PFSK-1 (cell line): ENCODE data around the gene STAP2.

Experiments
- FOXP2 ChIP-seq: optimal IDR thresholded peaks from 2 replicates; pipeline ENCODE3; 2011; ENCODE audit warnings: borderline replicate concordance, control low read depth, inconsistent platforms; ENCODE audit not compliant: insufficient read depth; ENCODE audit errors: extremely low read length, extremely low read depth
- POLR2AphosphoS5 ChIP-seq: IDR thresholded peaks from 2 replicates; pipeline ENCODE4 v1.6.1; 2012; ENCODE audit warnings: low read depth, mild to moderate bottlenecking, control low read depth, low read length, moderate library complexity
- REST ChIP-seq, 2 experiments: IDR thresholded peaks; 2 replicates each; pipeline versions ENCODE4 v1.6.1 to v1.8.0; 2011 to 2012; ENCODE audit warnings: low read depth in 2 of 2, low read length in 2 of 2, control low read depth in 1 of 2, inconsistent platforms in 1 of 2, mild to moderate bottlenecking in 1 of 2, moderate library complexity in 1 of 2; ENCODE audit not compliant: insufficient read depth in 1 of 2
- SIN3A ChIP-seq: IDR thresholded peaks from 2 replicates; pipeline ENCODE4 v1.6.1; 2012; ENCODE audit warnings: mild to moderate bottlenecking, low read length, moderate library complexity, borderline replicate concordance; ENCODE audit not compliant: insufficient read depth
- TAF1 ChIP-seq: IDR thresholded peaks from 2 replicates; pipeline ENCODE4 v1.6.1; 2012; ENCODE audit warnings: low read length, control low read depth, borderline replicate concordance; ENCODE audit not compliant: insufficient read depth

GRCh38 chr19:4301590-4302242 lies 36.9 kb downstream of the STAP2 start:
- TF ChIP-seq TAF1 (no peak), FOXP2 (no peak), POLR2AphosphoS5 (no peak), SIN3A (no peak), REST (IDR thresholded peaks at IDR 0.05; ENCODE audit: insufficient read depth in 1 of 2, low read depth in 2 of 2, low read length in 2 of 2) (no peak)
